GM19239 (cell line): ENCODE results near the gene RNF138.
"Not testable (repeated sequence)": the region's sequence is repeated elsewhere in the genome, so short reads cannot be mapped to it uniquely, and the experiment has no call there.

Source experiments
- DNase-seq: peaks from one replicate; pipeline ENCODE4 v3.0.0; 2011; ENCODE audit warnings: low spot score; ENCODE audit not compliant: insufficient read length
- FAIRE-seq: peaks from 2 replicates; lab custom pipeline; 2011; peaks lifted over from hg19 to GRCh38; lab: Jason Lieb, UNC

The RNF138 gene

DNA sequence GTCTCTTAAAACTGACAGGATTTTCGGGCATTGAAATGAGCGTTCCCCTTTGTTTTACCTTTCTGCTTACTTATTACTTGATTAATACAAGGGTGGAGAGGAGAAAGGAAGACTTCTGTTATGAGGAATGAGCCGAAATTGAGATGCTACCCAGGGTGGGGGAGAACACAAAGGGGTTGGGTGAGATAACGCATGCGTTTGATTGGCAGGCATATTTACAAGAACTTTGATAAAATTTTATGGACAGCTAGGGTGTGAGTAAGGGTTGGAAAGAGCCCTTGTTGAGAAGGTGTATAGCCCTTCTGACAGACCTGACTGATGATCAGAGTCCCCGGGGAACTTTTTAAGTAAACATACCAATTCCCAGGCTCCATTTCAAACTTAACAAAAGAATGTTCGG is 1.8 kb downstream of the RNF138 start:
- no peak for DNase-seq
- FAIRE-seq, result no peak

- DNase-seq (no peak), FAIRE-seq (no peak)
These were observed 3.7 kb downstream of the RNF138 start for GRCh38 chr18:32095192-32095899.

DNA sequence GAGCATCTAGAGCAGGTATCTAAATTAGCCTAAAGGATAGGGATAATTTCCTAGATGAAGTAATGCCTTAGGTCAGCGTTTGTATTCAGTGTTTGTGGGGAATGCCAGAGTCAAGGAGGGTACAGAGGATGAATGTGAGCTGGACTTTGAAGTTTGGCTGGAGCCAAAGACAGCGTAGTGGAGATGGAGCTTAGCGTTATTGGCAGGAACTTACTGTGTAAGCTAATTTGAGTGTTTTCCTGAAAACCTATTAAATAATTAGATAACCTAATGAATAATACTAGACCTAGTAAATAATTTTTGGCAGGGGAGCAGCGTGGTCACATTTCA is 4.2 kb downstream of the RNF138 start:
- no peak for FAIRE-seq
- DNase-seq, result no peak

DNA sequence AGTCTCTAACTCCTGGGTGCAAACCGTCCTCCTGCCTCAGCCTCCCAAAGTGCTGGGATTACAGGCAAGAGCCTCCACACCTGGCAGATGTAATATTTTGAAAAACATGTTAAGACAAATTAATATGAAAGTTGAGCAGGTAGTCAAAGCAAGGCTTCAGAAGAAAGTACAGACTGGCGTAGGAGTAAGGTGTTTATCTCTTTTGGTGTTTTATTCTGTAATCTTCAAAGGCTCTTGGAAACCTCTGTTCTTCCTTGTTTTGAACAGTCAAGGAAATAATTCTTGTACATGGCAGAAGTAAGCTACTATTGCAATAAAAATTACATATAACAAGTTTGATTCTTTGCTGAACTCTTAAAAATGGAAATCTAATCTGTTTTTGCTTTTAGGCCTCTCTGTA is 5.3 kb downstream of the RNF138 start:
- FAIRE-seq, result no peak

DNA sequence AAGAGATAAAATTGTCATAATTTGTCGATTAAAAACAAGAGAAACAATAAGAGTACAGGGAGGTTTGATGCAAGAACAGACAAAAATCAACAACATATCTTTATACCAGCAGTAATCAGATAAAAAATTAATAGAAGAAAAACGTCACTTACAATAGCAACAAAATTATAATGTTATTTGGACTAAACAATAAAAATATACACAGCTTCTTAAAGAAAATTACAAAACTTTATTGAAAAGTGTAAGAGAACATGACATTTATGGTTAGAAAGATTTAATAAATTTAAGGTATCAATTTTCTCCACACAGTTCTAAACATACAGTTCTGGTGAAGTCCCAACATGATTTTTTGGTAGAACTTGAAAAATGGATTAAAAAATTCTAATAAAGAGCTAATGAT is 12.8 kb downstream of the RNF138 start:
- DNase-seq (no peak), FAIRE-seq (no peak)

More for the DNA sequence above, 5.3 kb downstream of the RNF138 start:
- DNase-seq, result no peak

DNA sequence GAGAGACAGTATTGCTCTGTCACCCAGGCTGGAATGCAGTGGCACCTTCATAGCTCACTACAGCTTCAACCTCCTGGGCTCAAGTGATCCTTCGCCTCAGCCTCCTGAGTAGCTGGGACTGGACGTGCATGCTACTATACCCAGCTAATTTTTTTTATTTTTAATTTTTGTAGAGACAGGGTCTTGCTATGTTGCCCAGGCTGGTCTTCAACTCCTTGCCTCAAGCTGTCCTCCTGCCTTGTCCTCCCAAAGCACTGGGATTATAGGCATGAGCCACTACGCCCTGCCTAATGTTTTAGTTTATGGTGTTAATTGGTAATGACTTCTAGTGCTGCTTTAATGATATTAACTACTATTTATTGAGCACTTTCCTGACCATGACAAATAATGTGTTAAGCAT is 18.3 kb downstream of the RNF138 start:
- DNase-seq (no peak), FAIRE-seq (no peak)

DNA sequence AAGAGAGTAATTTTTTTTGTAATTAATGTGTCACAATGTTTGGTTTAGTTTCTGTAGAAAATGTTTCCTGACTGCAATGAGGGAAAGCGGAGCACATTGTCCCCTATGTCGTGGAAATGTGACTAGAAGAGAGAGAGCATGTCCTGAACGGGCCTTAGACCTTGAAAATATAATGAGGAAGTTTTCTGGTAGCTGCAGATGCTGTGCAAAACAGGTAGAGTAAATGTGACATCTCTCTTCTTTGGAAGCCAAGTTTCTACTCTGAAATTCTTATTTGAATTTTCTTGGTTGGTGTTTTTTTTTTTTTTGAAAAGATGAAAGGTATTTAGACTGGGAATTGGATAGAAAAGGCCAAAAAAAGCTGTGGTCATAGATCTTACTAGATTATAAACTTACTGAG is 20.0 kb downstream of the RNF138 start:
- no peak for DNase-seq
- FAIRE-seq, result no peak

DNA sequence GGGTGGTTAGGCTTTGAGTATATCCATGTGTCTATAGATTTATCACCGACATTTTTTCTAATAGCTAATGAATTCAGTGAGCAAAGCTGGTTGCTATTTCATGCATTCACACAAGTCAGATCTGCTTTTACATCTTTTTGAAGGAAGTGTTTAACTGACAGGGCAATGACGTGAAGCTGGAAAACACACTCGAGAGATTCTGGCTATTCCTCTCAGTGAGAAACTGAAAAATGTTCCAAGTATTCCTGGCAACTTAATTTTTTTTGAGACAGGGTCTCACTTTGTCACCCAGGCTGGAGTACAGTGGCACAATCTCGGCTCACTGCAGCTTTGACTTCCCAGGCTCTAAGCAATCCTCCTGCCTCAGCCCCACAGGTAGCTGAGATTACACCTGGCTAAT is 21.2 kb downstream of the RNF138 start:
- no peak for DNase-seq
- peak; percentile 79 for FAIRE-seq

DNA sequence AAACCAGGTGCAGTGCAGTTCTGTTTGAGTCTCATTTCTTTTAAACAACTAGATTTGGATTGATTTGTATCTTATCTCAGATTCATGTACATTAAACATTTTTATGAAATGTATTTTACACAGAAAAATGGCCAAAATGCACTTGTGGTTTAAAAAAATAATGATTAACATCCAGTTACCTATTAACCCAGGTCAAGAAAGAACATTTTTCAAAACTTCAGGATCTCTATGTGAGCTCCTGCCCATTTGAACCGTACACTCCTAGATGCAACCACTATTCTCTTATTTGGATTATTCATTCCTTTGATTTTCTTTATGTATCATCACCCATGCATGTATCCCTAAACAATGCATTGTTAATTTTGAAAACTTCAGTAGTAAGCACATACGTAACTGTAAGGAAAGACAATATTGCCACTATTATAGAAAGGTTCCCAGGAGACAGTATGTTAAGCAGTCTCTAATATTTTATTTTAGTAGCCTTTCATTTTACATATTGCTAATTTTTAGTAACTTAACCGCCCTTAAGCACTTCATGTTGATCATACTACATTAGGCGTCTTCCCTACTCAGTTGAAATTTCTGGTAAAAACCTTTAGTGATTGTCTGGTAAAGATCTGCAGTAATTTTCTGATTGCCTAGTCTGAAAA is 22.7 kb downstream of the RNF138 start:
- peak; percentile 33 for FAIRE-seq
- DNase-seq, result no peak

DNA sequence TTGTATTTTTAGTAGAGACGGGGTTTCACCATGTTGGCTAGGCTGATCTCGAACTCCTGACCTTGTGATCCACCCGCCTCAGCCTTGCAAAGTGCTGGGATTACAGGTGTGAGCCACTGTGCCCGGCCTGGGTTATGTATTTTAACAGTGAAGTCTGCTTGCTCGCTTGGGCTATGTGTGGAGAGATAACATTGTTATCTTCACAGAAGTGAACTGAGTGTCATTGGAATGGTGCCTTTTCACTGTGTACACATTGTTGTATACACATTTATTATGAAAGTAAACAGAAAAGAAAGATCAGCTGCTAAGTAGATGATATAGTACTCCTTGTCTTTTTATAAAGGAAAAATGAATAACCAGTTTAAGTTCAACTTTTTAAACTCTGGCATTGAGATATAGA is 30.4 kb downstream of the RNF138 start:
- FAIRE-seq, result no peak
- DNase-seq, result no peak

GRCh38 chr18:32126538-32126937 is 34.9 kb downstream of the RNF138 start:
- no peak for FAIRE-seq
- no peak for DNase-seq

DNA sequence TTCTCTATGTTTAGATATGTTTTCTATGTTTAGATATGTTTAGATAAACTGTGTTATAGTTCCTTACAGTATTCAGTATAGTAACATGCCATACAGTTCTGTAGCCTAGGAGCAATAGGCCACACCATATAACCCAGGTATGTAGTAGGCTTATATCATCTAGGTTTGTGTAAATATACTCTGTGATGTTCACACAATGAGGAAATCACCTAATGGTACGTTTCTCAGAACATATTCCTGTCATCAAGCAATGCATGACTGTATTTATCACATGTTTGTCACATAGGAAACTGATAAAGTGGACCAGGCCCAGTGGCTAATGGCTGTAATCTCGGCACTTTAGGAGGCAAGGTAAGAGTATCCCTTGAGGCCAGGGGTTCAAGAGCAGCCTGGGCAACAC is 44.0 kb downstream of the RNF138 start:
- DNase-seq (no peak), FAIRE-seq (no peak)

DNA sequence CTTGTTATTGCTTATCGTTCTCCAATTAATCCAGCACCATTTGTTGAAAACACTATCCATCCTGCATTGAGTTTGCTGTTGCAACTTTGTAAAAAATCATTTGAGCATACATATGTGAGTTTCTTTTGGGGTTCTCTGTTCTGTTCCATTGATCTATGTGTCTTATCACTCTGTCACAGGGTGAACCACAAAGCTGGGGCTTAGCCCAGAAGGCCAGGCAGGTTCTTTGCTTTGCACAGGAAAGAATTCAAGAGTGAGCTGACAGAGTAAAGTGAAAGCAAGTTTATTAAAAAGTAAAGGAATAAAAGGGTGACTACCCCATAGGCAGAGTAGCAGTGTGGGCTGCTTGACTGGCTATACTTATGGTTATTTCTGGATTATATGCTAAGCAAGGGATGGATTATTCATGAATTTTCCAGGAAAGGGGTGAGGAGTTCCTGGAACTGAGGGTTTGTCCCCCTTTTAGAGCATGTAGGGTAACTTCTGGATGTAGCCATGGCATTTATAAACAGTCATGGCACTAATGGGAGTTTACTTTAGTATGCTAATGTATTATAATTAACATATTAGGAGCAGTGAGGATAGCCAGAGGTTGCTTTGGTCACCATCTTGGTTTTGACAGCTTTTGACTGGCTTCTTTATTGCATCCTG is 46.8 kb downstream of the RNF138 start:
- FAIRE-seq (no peak), DNase-seq (no peak)

DNA sequence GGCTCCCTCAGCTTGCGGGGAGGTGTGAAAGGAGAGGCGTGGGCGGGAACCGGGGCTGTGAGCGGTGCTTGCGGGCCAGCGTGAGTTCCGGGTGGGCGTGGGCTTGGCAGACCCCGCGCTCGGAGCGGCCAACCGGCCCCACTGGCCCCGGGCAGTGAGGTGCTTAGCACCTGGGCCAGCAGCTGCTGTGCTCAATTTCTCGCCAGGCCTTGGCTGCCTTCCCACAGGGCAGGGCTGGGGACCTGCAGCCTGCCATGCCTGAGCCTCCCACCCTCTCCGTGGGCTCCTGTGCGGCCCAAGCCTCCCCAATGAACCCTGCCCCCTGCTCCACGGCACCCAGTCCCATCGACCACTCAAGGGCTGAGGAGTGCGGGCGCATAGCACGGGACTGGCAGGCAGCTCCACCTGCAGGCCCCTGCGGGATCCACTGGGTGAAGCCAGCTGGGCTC is 48.2 kb downstream of the RNF138 start:
- DNase-seq (no peak), FAIRE-seq (no peak)

DNA sequence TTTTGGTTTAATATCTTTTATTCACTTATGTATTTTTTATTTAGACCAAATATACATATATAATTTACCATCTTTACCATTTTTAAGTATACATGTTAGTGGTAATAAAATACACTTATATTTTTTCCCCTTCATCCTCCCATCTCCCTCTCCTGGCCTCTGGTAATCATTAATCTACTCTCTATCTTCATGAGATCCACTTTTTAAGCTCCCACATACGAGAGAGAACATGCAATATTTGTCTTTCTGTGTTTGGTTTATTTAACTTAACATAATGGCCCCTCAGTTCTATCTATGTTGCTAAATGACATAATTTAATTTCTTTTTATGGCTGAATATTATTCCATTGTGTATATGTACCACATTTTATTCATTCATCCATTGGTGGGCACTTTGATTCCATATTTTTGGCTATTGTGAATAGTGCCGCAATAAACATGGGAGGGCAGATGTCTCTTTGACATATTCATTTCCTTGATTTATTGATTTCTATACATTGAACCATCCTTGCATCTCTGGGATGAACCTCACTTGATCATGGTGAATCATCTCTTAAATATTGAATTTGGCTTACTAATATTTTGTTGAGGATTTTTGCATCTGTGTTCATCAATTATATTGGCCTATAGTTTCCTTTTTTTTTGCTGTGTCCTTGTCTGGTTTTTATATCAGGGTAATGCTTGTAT is 56.7 kb downstream of the RNF138 start:
- DNase-seq (no peak), FAIRE-seq (no peak)

DNA sequence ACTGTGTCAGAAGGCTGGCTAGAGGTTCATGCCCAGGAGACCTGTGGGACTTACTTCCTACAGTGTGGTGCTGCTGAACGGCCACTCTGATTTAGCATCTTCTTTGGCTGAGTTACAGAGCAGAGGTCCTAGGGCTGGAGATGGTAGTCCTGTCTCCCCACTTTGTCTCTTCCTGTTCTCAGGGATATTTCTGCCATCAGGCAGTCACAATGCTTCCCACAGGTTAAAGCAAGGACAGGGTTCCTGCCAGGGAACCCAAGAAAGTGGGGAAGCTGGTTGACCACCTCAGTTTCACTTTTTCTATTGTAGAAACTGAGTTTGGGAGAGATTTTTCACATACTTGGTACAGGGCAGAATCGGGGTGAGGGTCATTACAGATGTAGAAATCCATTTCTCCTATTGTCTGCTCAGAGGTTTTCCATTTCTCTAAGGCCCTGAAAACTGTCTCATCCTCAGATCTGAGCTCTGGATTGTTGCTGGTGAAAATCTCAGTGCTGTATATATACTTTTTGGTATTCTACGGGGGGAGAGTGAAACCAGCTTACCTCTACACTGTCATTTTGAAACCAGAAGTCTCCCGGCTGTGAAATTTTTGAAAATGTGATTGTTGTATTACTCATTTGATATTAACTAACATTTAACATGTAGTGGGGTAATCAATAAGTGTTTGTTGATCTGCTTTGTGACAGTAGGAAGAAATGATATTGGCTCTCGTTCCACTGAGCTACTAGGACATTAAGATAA is 61.2 kb downstream of the RNF138 start:
- DNase-seq (no peak), FAIRE-seq (peak; percentile 87)

DNA sequence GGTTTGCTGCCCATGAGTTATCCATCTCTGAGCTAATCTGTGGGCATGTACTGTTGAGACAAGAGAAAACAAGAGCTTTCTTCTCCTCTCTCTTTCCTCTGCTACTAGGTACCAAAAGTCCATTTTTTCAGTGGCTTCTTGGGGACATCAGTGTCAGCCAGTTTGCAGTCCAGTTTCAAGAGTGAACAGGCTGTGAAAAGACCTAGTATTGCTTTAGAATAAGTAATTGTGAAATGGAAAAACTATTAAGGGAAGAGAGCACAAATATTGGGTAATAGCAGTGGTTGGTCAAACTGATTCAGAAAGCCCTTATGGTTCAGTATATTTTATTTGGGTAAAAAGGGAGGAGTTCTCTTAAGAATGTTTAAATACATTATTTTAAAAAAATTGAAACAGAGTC is 65.2 kb downstream of the RNF138 start:
- DNase-seq (no peak), FAIRE-seq (no peak)

DNA sequence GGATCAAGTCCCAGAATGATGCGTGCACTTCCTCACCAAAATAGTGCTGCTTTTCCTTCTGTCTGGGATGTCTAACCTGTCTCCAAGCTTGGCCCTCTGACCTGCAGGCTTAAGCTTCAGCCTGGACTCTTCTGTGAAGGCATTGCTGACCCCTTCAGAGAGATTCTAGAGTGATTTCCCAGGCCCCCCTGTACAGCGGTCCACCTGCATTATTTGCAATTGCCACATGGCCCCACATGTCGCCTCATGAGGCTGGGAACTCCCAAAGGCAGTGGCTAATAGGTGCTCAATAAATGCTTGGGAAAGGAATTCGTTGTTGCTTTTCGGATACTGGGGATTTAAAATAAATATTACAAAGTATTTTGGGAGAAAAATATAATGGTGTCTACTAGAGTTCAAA is 65.9 kb downstream of the RNF138 start:
- DNase-seq, result no peak
- no peak for FAIRE-seq

DNA sequence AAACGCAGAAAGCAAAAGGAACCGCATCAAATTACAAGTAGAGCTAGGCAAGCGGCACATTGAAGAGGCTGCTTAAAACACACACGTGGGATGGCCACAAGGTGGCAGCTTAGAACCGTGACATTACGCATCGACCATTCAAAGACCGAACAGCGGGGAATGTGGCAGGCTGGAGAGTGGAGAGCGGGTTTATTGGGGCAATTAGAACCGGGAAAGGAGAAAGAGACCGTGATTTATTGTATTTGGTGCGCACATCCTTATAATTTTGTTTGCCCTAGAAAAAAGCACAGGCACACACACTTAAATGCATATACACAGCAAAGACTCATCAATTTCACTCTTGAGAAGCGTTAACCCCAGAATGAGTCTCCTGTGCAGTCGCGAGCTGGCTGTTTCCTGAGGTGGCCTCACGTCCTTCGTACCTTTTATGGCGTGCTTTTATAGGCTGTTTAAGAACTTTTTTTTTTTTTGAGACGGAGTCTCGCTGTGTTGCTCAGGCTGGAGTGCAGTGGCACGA is 66.5 kb downstream of the RNF138 start:
- peak; percentile 87 for FAIRE-seq
- peak; percentile 46 for DNase-seq

GRCh38 chr18:32158631-32159030 is 67.0 kb downstream of the RNF138 start:
- DNase-seq, FAIRE-seq: not testable (repeated sequence)
